Measurements from ENCODE around the gene SNRPA. TPM values are rescaled to one million over a fixed set of nuclear protein-coding genes. Genes with fewer than 3 reads are reported as not detected.
"Not testable (repeated sequence)": the region's sequence is repeated elsewhere in the genome, so short reads cannot be mapped to it uniquely, and the experiment has no call there.

Gene SNRPA
- total and polyA plus RNA-seq, 2 of the 13 experiments (the other 11 are each of a cell fraction or from before 2014, with no cell fraction given), result 59.6 to 162 TPM

- Histone ChIP-seq H3K4me3 (replicated peaks in 1 of 3; ENCODE audit: insufficient read depth in 1 of 3, low read depth in 2 of 3, low read length in 3 of 3) (no peak overlapping the region), H3K4me2 (ENCODE audit: low read depth, low read length) (no peak overlapping the region), H3K4me1 (ENCODE audit: insufficient read depth, low read length) (peaks cover 13% of the 10 kb centered on the region), H4K20me1 (ENCODE audit: insufficient read depth, low read length) (no peaks in the 10 kb centered on the region), H3K79me2 (ENCODE audit: insufficient read depth, low read length) (peaks cover 17% of the 10 kb centered on the region), H3K36me3 (replicated peaks in 1 of 2; ENCODE audit: control insufficient read depth in 1 of 2, insufficient read depth in 2 of 2, low read length in 2 of 2) (peaks cover 17 to 65% of the 10 kb centered on the region in 2 experiments; a peak in 4 of 5 replicates), H2AFZ (ENCODE audit: low read length) (no peak overlapping the region), H3K27me3 (ENCODE audit: control insufficient read depth in 1 of 2, insufficient read depth in 2 of 2, low read length in 2 of 2) (no peaks in the 10 kb centered on the region), H3K9ac (ENCODE audit: insufficient read depth, low read depth, low read length) (no peak overlapping the region), H3K9me3 (ENCODE audit: low read length) (no peaks in the 10 kb centered on the region), H3K27ac (ENCODE audit: extremely low read length, insufficient read depth, low read length) (no peak overlapping the region)
- CTCF ChIA-PET (ENCODE audit: low intra/inter-chr PET ratio, low total read pairs), result no interaction called here
- no TSS peak for BruUV-seq (replicated peaks)
- intact Hi-C loops (cut with micrococcal nuclease; ENCODE audit: unreplicated experiment) (no loop called here), in situ Hi-C loops (cut with HindIII; ENCODE audit: extremely low pct_ligation_motif_present, low pct_unique_long_range_greater_than_20kb) (no loop called here)
- peak; percentile 51; the same call in 1 of the 2 replicates for TF ChIP-seq CEBPB (IDR thresholded peaks at IDR 0.05; ENCODE audit: borderline replicate concordance, low read depth, low read length)
- TF ChIP-seq ZNF12 (CRISPR knock-in tag; IDR thresholded peaks at IDR 0.05), result peak; percentile 62; the same call in 1 of the 2 replicates
- no peak for TF ChIP-seq XBP1 (CRISPR knock-in tag; IDR thresholded peaks at IDR 0.05)
- TF ChIP-seq ZBTB40 (IDR thresholded peaks at IDR 0.05), result peak; percentile 80
- TF ChIP-seq ZBTB40 (CRISPR knock-in tag; IDR thresholded peaks at IDR 0.05), result peak; percentile 97
- POLR2A ChIA-PET, result interaction anchor here (1.4 kb wide), 1 partner anchor 9 kb away, joined by 5 read pairs; the partner anchor contains the start of genes COQ8B and ITPKC
- no peak for ATAC-seq
- no peak for FAIRE-seq
- no peak for DNase-seq (ENCODE audit: low spot score)
- WGBS (ENCODE audit: low lambda C conversion rate), result 96% methylated on average over 3 of the region's 4 CpGs
Measured at GRCh38 chr19:40726279-40726678, 24.7 kb upstream of the SNRPA start.

- DNase-seq (ENCODE audit: low spot score); H3K4me2 ChIP-seq (ENCODE audit: low read depth, low read length); H3K79me2 ChIP-seq (ENCODE audit: insufficient read depth, low read length); H3K4me1 ChIP-seq (ENCODE audit: insufficient read depth, low read length); H3K9me3 ChIP-seq (ENCODE audit: low read length); H3K27me3 ChIP-seq (ENCODE audit: control insufficient read depth in 1 of 2, insufficient read depth in 2 of 2, low read length in 2 of 2); H4K20me1 ChIP-seq (ENCODE audit: insufficient read depth, low read length); H3K9ac ChIP-seq (ENCODE audit: insufficient read depth, low read depth, low read length); CTCF ChIA-PET (ENCODE audit: low intra/inter-chr PET ratio, low total read pairs); H3K27ac ChIP-seq (ENCODE audit: extremely low read length, insufficient read depth, low read length); ATAC-seq; BruUV-seq (replicated peaks); in situ Hi-C loops (cut with HindIII; ENCODE audit: extremely low pct_ligation_motif_present, low pct_unique_long_range_greater_than_20kb); H3K4me3 ChIP-seq (replicated peaks in 1 of 3; ENCODE audit: insufficient read depth in 1 of 3, low read depth in 2 of 3, low read length in 3 of 3); intact Hi-C loops (cut with micrococcal nuclease; ENCODE audit: unreplicated experiment); FAIRE-seq; H2AFZ ChIP-seq (ENCODE audit: low read length): not testable (repeated sequence)
- peaks cover 23 to 74% of the 10 kb centered on the region in 2 experiments; a peak in 4 of 5 replicates for H3K36me3 ChIP-seq (replicated peaks in 1 of 2; ENCODE audit: control insufficient read depth in 1 of 2, insufficient read depth in 2 of 2, low read length in 2 of 2)
- POLR2A ChIA-PET, result interaction anchor here (0.8 kb wide), 1 partner anchor 76 kb away, joined by 3 read pairs; no protein-coding TSS in a partner anchor
- 100% methylated on average over 4 of the region's 5 CpGs for WGBS (ENCODE audit: low lambda C conversion rate)
Measured at GRCh38 chr19:40730065-40730464, 20.9 kb upstream of the SNRPA start.

All from HepG2 (cell line).